DND-41 (cell line): ENCODE results near the gene DOP1B.
"Not testable (repeated sequence)": the region's sequence is repeated elsewhere in the genome, so short reads cannot be mapped to it uniquely, and the experiment has no call there.

ENCODE experiments used
- ATAC-seq: fragments of 200-7000 bp; cut with Tn5 transposase; 3 replicates; pipeline ENCODE4 v1.9.1; 2021; ENCODE audit warnings: low read depth; ENCODE audit not compliant: insufficient read depth
- DNase-seq: peaks from one replicate; pipeline ENCODE4 v3.0.0-alpha.2; 2020
- H2AFZ ChIP-seq: 2 replicates; pipeline ENCODE4 v1.6.0; 2012; ENCODE audit warnings: low read depth, low read length
- H3K27ac ChIP-seq: 2 replicates; pipeline ENCODE4 v1.5.1; 2012; ENCODE audit warnings: low read length, inconsistent platforms
- H3K27me3 ChIP-seq: fragments of 200-600 bp; sonication (generic); 2 replicates; pipeline ENCODE4 v1.6.0; 2012; ENCODE audit warnings: low read length, mild to moderate bottlenecking, inconsistent platforms; ENCODE audit not compliant: insufficient read depth, poor library complexity
- H3K36me3 ChIP-seq: 2 replicates; pipeline ENCODE4 v1.5.1; 2012; ENCODE audit warnings: low read length, inconsistent platforms; ENCODE audit not compliant: insufficient read depth
- H3K4me1 ChIP-seq: 2 replicates; pipeline ENCODE4 v1.5.1; 2012; ENCODE audit warnings: mild to moderate bottlenecking, low read length; ENCODE audit not compliant: insufficient read depth
- H3K4me2 ChIP-seq: 2 replicates; pipeline ENCODE4 v1.6.0; 2012; ENCODE audit warnings: mild to moderate bottlenecking, moderate library complexity, low read length, inconsistent platforms; ENCODE audit not compliant: insufficient read depth
- H3K4me3 ChIP-seq, 2 experiments: fragments of 200-600 bp in 1 of 2; shearing (Covaris generic) in 1 of 2; 2 replicates each; pipeline ENCODE4 v1.5.1; 2012 to 2016; ENCODE audit warnings: inconsistent platforms in 2 of 2, low read length in 2 of 2, mild to moderate bottlenecking in 2 of 2, low read depth in 1 of 2, moderate library complexity in 1 of 2
- H3K79me2 ChIP-seq: 2 replicates; pipeline ENCODE4 v1.6.0; 2012; ENCODE audit warnings: low read length, inconsistent platforms; ENCODE audit not compliant: insufficient read depth
- H3K9ac ChIP-seq: 2 replicates; pipeline ENCODE4 v1.6.0; 2012; ENCODE audit warnings: low read depth, mild to moderate bottlenecking, inconsistent platforms, low read length, moderate library complexity
- H3K9me3 ChIP-seq: 2 replicates; pipeline ENCODE4 v1.5.1; 2012; ENCODE audit warnings: low read length, moderate library complexity, mild to moderate bottlenecking, inconsistent platforms; ENCODE audit not compliant: insufficient read depth, severe bottlenecking
- H4K20me1 ChIP-seq: 2 replicates; pipeline ENCODE4 v1.6.0; 2012; ENCODE audit warnings: low read length; ENCODE audit not compliant: insufficient read depth
- EZH2 ChIP-seq: IDR thresholded peaks from 3 replicates; pipeline ENCODE4 v1.6.1; 2012; ENCODE audit warnings: borderline replicate concordance, low read depth, mild to moderate bottlenecking, moderate library complexity, low read length, inconsistent platforms; ENCODE audit not compliant: severe bottlenecking
- TF ChIP-seq, protein P1 (sequence below): IDR thresholded peaks from 2 replicates; pipeline ENCODE4 v1.5.1; 2012; ENCODE audit warnings: borderline replicate concordance, low read length, moderate library complexity, mild to moderate bottlenecking; ENCODE audit not compliant: poor library complexity, severe bottlenecking; ENCODE audit errors: extremely low read depth

The DOP1B gene

DNA sequence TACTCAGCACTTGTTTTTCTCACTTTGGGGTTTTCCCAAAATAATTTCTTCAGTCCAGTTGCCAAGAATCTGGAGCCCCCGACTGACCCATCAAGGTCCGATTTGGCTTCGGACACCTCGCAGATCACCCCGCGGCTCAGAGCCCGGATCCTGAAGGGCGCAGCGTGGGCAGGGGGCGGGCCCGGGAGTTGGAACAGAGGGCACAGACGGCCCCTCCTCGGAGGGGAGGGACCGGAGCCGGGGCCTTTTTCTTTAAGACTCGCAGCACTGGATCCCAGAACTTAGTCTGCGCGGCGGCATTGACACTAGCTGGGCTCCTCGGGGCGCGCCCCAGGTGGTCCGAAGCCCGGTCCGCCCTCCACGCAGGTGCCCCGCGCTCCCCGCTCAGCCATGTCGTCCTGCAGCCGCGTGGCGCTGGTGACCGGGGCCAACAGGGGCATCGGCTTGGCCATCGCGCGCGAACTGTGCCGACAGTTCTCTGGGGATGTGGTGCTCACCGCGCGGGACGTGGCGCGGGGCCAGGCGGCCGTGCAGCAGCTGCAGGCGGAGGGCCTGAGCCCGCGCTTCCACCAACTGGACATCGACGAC is 21.7 kb upstream of the DOP1B start, which contains the start of gene CBR3:
TSS of gene CBR3 (plus strand) at position 277 of the 588 bp plus-strand sequence. CDS start at position 391, 114 bp downstream.
- Histone ChIP-seq H3K4me3 (peak within 1 kb of the TSS; percentile 31 to 63; a peak in 3 of 4 replicates), H3K4me2 (peak within 1 kb of the TSS; percentile 82), H3K9ac (peak within 1 kb of the TSS; percentile 64), H3K36me3 (no peaks in the 10 kb centered on the region), H3K4me1 (peaks cover 28% of the 10 kb centered on the region), H3K79me2 (no peaks in the 10 kb centered on the region), H2AFZ (peak within 1 kb of the TSS; percentile 85), H4K20me1 (no peaks in the 10 kb centered on the region), H3K9me3 (no peaks in the 10 kb centered on the region), H3K27me3 (peaks cover 4% of the 10 kb centered on the region), H3K27ac (peak within 1 kb of the TSS; percentile 74)
- no peak for ATAC-seq
- DNase-seq = no peak
- TF ChIP-seq, protein P1, sequence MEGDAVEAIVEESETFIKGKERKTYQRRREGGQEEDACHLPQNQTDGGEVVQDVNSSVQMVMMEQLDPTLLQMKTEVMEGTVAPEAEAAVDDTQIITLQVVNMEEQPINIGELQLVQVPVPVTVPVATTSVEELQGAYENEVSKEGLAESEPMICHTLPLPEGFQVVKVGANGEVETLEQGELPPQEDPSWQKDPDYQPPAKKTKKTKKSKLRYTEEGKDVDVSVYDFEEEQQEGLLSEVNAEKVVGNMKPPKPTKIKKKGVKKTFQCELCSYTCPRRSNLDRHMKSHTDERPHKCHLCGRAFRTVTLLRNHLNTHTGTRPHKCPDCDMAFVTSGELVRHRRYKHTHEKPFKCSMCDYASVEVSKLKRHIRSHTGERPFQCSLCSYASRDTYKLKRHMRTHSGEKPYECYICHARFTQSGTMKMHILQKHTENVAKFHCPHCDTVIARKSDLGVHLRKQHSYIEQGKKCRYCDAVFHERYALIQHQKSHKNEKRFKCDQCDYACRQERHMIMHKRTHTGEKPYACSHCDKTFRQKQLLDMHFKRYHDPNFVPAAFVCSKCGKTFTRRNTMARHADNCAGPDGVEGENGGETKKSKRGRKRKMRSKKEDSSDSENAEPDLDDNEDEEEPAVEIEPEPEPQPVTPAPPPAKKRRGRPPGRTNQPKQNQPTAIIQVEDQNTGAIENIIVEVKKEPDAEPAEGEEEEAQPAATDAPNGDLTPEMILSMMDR = no peak

- Histone ChIP-seq H2AFZ (peak overlapping the region; percentile 85), H3K36me3 (no peaks in the 10 kb centered on the region), H3K79me2 (no peaks in the 10 kb centered on the region), H3K9me3 (no peaks in the 10 kb centered on the region), H3K27me3 (peaks cover 4% of the 10 kb centered on the region), H4K20me1 (no peaks in the 10 kb centered on the region), H3K9ac (peak overlapping the region; percentile 64), H3K27ac (peak overlapping the region; percentile 74), H3K4me2 (peak overlapping the region; percentile 82), H3K4me1 (peaks cover 25% of the 10 kb centered on the region), H3K4me3 (peak overlapping the region; percentile 31 to 63; a peak in 3 of 4 replicates)
- ATAC-seq = peak; percentile 88
- peak; percentile 63 for DNase-seq
- TF ChIP-seq, protein P1 = no peak
- no peak for TF ChIP-seq EZH2
Measured at GRCh38 chr21:36135391-36136102, 21.1 kb upstream of the DOP1B start.

- not testable (repeated sequence) for H3K9me3 ChIP-seq, H4K20me1 ChIP-seq, H3K4me3 ChIP-seq, H3K27me3 ChIP-seq, H3K36me3 ChIP-seq, DNase-seq, H3K27ac ChIP-seq, H2AFZ ChIP-seq, H3K79me2 ChIP-seq, ATAC-seq, H3K4me2 ChIP-seq, H3K9ac ChIP-seq
- H3K4me1 ChIP-seq = peaks cover 27% of the 10 kb centered on the region
Measured at GRCh38 chr21:36139791-36140190, 16.8 kb upstream of the DOP1B start.

GRCh38 chr21:36141513-36141925 is 15.1 kb upstream of the DOP1B start:
- no peak overlapping the region for H2AFZ ChIP-seq

GRCh38 chr21:36144233-36144632 is 12.4 kb upstream of the DOP1B start:
- not testable (repeated sequence) for H3K27me3 ChIP-seq, H3K79me2 ChIP-seq, DNase-seq, ATAC-seq, H3K27ac ChIP-seq, H3K4me1 ChIP-seq, H3K4me3 ChIP-seq, H3K36me3 ChIP-seq, H3K9ac ChIP-seq, H3K9me3 ChIP-seq, H3K4me2 ChIP-seq, H2AFZ ChIP-seq, H4K20me1 ChIP-seq

More at GRCh38 chr21:36141513-36141925, 15.1 kb upstream of the DOP1B start:
- Histone ChIP-seq H3K9me3 (no peaks in the 10 kb centered on the region), H3K4me1 (peaks cover 10% of the 10 kb centered on the region), H3K27ac (no peak overlapping the region), H3K4me2 (peak overlapping the region; percentile 45; the same call in 1 of the 2 replicates), H4K20me1 (no peaks in the 10 kb centered on the region), H3K9ac (no peak overlapping the region), H3K36me3 (no peaks in the 10 kb centered on the region), H3K79me2 (no peaks in the 10 kb centered on the region), H3K27me3 (peaks cover 2% of the 10 kb centered on the region), H3K4me3 (no peak overlapping the region)
- TF ChIP-seq, protein P1 = peak; percentile 97
- TF ChIP-seq EZH2 = no peak
- DNase-seq = peak; percentile 80
- peak; percentile 96 for ATAC-seq
